CD4-positive, alpha-beta T cell treated with Interleukin-4 for 1 hour (primary cell): ENCODE data around the gene GNG13.
"Not testable (repeated sequence)": the region's sequence is repeated elsewhere in the genome, so short reads cannot be mapped to it uniquely, and the experiment has no call there.

ENCODE experiments used
- DNase-seq, 2 donors: peaks; one replicate each; pipeline ENCODE4 v3.0.0-alpha.2; 2020 to 2022

The GNG13 gene

GRCh38 chr16:799948-800833 lies at the start of gene GNG13:
Gene GNG13, minus strand, starts transcription at chr16:800734. Its CDS starts 1,657 bp downstream, at chr16:799077.
- no peak for DNase-seq

GRCh38 chr16:848510-849253 lies 48.1 kb upstream of the GNG13 start:
- no peak for DNase-seq

DNA sequence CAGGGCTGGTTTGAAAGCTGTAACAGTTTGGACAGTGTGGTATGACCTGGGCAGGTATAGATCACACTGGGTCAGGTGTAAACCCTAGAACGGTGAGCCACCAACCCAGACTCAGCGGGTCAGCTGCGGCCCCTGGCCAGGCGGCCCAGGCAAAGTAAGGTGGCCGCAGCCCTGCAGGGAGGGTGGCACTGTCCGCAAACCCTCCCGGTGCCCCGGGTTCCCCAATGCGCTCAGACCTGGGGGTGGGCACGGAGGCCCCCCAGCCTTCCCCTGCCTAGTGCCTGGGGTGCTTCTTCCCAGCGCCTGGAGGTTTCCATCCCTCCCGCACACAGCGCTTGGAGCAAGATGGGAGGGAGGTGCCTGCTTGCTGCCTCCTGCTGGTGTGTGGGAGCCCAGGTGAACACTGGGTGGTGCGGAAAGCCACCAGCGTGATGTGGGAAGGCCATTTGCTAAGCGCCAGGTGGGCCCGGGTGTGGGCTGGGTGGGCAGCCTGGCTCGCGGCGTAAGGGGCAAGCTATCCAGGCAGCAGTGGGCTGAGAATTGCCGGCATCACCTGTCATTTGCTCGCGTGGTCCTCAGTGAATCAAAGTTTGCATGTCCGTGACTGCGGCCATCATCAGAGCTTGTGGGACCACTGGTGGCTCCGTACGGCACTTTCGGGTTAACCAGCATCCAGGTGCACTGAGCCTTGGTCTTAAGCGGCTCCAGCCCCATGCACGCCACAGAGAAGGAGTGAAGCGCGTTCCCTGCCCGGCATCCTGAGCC lies 47.3 kb upstream of the GNG13 start:
- DNase-seq, result no peak

DNA sequence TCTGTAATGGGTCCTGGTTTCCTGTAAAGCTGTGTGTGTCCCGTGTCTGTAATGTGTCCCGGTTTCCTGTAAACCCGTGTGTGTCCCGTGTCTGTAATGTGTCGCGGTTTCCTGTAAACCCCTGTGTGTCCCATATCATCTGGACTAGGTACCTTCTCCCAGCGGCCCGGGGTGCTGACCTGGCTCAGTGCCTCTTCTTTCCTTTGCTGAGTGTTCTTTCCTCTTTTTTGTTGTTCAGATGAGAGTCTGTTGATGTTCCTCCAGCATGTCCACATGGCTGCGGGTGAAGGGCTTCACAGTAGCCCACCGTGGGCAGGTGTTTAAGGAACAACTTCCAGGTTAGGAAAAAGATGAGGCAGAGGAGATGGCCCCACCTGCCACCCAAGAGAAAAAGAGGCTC lies 46.6 kb upstream of the GNG13 start:
- no peak for DNase-seq

DNA sequence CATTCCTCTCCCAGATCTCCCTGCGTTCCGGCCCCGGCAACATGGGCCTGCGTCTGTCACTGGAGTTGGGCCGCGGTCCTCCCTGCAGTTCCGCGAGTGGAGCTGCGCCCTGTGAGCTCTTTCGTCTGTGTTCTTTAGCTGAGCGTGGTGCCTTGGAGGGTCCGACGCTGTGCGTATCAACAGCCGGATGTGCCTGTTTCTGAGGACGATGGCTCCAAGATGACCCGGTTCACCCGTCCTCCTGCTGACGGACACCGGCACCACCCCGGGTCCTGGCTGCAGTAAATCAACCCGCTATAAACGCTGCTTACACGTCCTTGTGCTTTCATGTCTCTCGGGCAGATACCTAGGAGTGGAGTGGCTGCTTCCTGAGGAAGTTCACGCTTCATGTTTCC lies 44.8 kb upstream of the GNG13 start:
- DNase-seq, result no peak

- no peak for DNase-seq
These were observed 44.3 kb upstream of the GNG13 start for GRCh38 chr16:844638-845350.

- no peak for DNase-seq
These were observed 43.2 kb upstream of the GNG13 start for GRCh38 chr16:843771-844170.

DNA sequence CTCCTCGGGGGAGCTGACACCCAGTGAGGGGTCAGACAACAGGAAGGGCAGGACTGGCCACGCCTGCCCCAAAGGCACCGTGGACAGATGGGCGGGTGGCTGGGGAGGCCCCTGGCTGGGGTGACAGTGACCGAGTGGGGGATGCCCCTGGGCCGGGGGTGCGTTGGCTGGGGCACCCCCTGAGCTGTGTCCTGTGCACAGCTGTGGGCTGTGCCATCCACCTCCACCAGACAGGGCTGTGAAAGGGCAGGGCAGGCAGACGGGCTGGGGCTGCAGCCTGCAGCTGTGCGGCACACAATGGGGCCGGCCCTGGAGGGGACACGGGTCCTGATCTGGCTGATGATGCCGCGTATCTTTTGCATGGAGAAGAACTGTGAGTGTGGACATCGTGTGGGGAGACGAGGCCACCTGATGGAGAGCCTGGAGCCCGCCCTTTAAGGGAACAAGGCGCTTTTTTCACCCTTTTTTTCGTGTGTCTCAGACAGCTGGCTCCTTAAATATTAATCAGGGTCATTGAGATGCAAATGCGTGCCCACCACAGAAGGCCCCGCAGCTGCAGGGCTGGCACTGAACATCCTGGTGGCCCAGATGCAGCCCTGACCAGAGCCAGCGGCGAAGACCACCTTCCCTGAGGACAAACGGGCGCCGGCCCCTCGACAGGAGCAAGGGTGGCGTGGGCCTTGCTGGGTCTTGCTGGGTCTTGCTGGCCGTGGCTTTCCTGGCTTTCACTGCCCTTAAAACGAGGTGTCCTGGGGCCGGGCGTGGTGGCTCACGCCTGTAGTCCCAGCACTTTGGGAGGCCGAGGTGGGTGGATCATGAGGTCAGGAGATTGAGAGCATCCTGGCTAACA lies 42.4 kb upstream of the GNG13 start:
- DNase-seq, result no peak

GRCh38 chr16:842061-842476 lies 41.5 kb upstream of the GNG13 start:
- DNase-seq, result no peak

- no peak for DNase-seq
These were observed 41.0 kb upstream of the GNG13 start for GRCh38 chr16:841455-842060.

- DNase-seq, result no peak
These were observed 40.3 kb upstream of the GNG13 start for GRCh38 chr16:840561-841454.

DNA sequence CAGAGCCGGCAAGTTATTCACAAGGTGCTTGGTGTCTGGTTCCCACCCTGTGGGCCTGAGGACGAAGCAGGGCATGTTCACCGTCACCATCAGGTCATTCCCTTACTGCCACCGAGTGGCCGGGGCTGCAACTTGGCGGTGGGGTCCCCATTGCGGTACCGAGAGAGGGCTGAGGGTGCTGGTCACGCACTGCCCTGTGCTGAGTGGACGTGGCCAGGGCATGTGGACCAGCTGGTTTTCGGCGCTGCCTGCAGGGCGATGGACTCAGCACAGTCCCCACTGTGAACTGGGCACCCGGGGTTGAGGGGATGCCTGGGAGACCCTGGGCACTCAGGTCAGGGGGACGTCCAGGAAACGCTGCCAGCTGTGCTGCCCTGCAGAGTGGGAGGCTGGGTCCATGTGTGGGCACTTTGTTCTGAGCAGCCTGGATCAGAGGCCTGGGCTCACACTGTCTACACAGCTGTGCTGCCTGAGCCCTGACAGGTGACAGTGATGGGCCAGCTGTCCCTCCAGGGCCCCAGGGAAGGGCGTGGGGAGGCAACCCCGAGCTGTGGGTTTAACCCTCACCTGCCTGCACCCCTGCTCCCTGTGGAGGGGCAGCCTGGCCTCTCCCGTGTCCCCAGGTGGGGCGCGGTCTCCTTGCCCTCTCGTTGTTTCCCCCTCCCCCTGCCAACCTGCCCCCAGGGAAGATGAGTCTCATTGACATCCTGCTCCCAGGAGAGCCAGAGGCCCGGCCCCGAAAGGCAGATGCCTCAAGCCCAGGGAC lies 39.3 kb upstream of the GNG13 start:
- DNase-seq, result no peak

GRCh38 chr16:838741-839140 lies 38.2 kb upstream of the GNG13 start:
- no peak for DNase-seq

DNA sequence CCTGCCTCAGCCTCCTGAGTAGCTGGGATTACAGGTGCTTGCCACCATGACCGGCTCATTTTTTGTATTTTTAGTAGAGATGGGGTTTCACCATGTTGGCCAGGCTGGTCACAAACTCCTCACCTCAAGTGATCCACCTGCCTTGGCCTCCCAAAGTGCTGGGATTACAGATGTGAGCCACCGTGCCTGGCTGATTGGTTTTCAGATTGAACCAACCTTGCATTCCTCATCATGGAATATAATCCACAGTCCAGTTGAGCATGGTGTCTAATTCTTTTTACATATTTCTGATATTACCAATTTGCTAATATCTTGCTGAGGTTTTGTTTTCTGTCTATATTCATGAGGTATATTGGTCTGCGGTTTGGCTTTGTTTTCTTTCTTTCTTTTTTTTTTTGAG lies 36.3 kb upstream of the GNG13 start:
- not testable (repeated sequence) for DNase-seq

DNA sequence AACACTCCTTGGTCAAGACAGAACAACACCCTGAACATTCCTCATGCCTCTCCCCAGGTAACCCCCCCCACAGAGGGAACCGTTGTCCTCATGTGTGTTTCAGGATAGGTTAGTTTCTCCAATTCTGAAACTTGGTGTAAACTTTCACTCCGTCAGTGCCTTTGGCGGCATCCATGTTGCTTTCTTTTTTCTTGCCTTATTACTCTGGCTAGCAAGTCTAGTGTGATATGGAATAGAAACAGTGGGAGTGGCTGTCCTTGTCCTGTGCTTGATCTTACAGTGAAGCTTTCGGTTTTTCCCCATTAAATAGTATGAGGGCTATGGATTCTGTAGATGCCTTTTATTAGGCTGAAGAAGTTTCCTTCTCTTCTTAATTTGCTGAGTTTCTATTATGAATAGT lies 35.7 kb upstream of the GNG13 start:
- no peak for DNase-seq

DNA sequence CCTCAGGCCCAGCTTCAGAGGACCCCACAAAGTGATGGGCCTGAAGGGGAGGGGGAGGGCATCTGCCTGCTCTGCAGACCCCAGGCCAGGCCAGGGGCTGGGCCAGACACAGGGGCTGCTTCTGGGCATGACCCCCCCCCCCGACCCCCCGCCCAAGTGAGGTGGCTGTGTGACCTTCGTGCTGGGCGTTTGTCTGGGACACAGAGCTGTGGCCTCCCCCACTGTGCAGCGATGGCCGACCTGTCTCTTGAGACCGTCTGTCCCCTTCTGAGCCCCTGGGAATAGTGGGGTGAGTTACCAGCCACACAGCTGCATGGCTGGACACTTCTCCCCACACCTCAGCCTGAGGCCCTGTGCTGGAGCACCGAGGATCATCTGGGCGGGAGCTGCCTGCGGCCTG lies 34.8 kb upstream of the GNG13 start:
- no peak for DNase-seq

DNA sequence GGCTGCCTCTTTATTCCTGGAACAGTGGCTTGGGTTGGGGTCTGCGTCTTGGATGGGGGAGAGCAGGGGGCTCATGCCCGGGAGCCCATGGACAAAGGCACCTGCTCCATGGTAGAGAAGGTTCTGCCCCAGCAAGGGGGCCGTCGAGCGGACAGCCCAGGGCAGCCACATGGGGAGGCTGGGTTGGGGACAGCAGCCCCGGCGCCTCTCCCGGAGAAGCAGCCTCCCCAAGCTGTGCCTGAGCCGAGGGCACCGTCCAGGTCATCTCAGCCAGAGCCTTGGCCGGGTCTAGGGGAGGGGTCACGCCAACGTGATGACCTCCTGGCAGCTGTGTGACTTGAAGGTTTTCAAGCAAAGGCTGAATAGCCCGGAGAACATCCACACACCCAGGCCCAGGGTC lies 32.9 kb upstream of the GNG13 start:
- no peak for DNase-seq

- no peak for DNase-seq
These were observed 32.3 kb upstream of the GNG13 start for GRCh38 chr16:832652-833336.
